ENCODE data around the gene RACGAP1.

RACGAP1 gene

DNA sequence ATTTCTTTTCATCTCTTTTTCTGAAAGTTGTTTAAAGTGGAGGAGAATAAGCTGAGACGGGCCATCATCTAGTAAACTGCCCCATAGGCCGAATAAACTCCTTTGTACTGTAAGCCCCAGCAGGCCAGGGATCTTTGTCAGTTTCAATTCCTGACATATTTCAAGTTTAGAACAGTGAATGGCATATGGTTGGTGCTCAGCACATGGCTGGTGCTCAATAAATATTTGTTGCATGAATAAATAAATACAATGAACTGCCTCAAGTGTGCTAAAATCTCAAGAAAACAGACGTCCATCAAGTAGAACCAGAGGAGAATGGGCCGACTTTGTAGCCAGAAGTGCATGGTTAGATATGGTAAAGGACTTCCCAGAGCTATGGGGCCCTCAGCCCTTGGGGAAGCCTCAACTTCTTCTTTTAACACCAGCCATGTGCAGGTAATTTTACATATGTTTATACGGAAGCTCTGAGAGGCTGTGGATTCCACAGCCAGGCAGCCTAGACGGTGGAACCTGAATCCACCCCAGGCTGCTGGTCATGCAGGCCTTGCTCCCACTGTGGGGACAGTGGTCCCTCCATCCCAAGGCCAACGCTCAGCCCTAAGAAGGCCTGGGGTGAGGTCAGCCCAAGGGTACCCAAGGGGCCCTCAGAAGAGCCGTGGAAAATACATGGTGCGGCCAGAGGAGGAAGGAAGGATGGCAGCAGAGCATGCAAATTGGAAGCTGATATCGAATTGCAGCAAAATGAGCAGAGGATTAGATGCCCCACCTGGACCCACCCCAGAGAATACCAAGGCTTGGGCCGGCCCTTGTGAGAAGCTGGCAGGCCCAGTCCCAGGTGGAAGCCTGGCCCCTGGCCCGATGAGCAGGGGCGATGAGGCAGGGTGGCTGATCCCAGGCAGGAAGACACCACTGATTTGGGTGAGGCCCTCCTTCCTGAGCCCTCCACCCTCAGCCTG lies 83.5 kb downstream of the RACGAP1 start:
- H3K4me3 ChIP-seq (replicated peaks; ENCODE audit: low read depth, low read length): no peak overlapping the region
- no peak for DNase-seq (ENCODE audit: low read depth)
- TF ChIP-seq, protein P1, sequence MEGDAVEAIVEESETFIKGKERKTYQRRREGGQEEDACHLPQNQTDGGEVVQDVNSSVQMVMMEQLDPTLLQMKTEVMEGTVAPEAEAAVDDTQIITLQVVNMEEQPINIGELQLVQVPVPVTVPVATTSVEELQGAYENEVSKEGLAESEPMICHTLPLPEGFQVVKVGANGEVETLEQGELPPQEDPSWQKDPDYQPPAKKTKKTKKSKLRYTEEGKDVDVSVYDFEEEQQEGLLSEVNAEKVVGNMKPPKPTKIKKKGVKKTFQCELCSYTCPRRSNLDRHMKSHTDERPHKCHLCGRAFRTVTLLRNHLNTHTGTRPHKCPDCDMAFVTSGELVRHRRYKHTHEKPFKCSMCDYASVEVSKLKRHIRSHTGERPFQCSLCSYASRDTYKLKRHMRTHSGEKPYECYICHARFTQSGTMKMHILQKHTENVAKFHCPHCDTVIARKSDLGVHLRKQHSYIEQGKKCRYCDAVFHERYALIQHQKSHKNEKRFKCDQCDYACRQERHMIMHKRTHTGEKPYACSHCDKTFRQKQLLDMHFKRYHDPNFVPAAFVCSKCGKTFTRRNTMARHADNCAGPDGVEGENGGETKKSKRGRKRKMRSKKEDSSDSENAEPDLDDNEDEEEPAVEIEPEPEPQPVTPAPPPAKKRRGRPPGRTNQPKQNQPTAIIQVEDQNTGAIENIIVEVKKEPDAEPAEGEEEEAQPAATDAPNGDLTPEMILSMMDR (IDR thresholded peaks at IDR 0.05; ENCODE audit: low read length, missing control alignments): no peak

DNA sequence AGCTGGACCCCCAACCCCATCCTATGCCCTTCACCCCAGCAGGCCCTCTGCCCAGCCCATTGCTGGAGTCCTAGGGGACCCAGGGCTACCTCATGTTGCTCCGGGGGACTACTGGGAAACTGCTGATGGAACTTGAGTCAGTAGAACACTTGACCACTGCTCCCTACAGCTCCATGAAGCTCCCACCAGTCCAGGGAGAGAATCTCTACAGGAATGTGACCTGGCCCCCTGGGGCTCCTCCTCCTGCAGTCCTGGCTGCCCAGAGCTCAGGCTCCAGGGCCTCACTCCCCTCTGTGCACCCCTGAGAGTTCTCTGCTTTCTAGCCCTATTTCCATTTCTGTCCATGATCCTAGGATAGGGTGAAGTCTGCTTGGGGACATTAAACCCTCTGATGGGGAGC lies 85.6 kb downstream of the RACGAP1 start:
- no peak for DNase-seq (ENCODE audit: low read depth)
- H3K4me3 ChIP-seq (replicated peaks; ENCODE audit: low read depth, low read length): no peak overlapping the region
- TF ChIP-seq, protein P1 (IDR thresholded peaks at IDR 0.05; ENCODE audit: low read length, missing control alignments): no peak

DNA sequence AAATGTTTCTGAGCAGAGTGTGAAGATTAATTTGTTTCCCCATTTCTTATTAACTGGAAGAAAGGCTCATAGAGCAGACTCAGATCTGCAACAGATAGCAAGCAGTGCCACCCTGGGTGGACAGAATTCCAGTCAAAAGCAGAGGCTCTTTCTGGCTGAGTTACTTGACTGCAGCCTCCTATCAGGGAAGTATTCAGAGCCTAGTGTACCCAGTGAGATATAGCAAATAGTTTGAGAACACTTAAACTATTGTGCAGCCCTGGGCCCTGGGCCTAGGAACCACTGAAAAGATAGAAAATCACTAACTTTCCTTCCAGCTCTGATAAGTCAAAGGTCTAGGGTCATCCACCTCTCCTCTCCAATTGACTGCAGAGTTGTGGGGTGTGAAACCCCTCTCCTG lies 86.0 kb downstream of the RACGAP1 start:
- TF ChIP-seq, protein P1 (IDR thresholded peaks at IDR 0.05; ENCODE audit: low read length, missing control alignments): no peak
- H3K4me3 ChIP-seq (replicated peaks; ENCODE audit: low read depth, low read length): no peak overlapping the region
- DNase-seq (ENCODE audit: low read depth): no peak
